Measurements from ENCODE around the gene GAB2.
A peak's percentile ranks its signal among the peaks of the same experiment; 100 is the strongest.
"Not testable (repeated sequence)": the region's sequence is repeated elsewhere in the genome, so short reads cannot be mapped to it uniquely, and the experiment has no call there.

Gene GAB2

GRCh38 chr11:78312712-78313111, 104.9 kb downstream of the GAB2 start:
- DNase-seq (ENCODE audit: low spot score): no peak

- no peak for DNase-seq (ENCODE audit: low spot score)
Observed at GRCh38 chr11:78311702-78312371, 105.8 kb downstream of the GAB2 start.

- peak; percentile 24 for DNase-seq (ENCODE audit: low spot score)
Observed at GRCh38 chr11:78310500-78310909, 107.1 kb downstream of the GAB2 start.

GRCh38 chr11:78304201-78304600, 113.4 kb downstream of the GAB2 start:
- DNase-seq (ENCODE audit: low spot score): no peak

GRCh38 chr11:78300108-78300839, 117.3 kb downstream of the GAB2 start:
- no peak for DNase-seq (ENCODE audit: low spot score)

GRCh38 chr11:78299000-78299710, 118.5 kb downstream of the GAB2 start:
- no peak for DNase-seq (ENCODE audit: low spot score)

GRCh38 chr11:78298291-78298771, 119.3 kb downstream of the GAB2 start:
- DNase-seq (ENCODE audit: low spot score): no peak

GRCh38 chr11:78295991-78296930, 121.4 kb downstream of the GAB2 start:
- no peak for DNase-seq (ENCODE audit: low spot score)

- DNase-seq (ENCODE audit: low spot score): no peak
Observed at GRCh38 chr11:78295347-78295746, 122.3 kb downstream of the GAB2 start.

GRCh38 chr11:78294100-78294499, 123.5 kb downstream of the GAB2 start:
- not testable (repeated sequence) for DNase-seq (ENCODE audit: low spot score)

- DNase-seq (ENCODE audit: low spot score): no peak
Observed at GRCh38 chr11:78293536-78293935, 124.1 kb downstream of the GAB2 start.

GRCh38 chr11:78292109-78292803, 125.4 kb downstream of the GAB2 start:
- no peak for DNase-seq (ENCODE audit: low spot score)

GRCh38 chr11:78291503-78292108, 126.0 kb downstream of the GAB2 start:
- DNase-seq (ENCODE audit: low spot score): no peak

- peak; percentile 14 for DNase-seq (ENCODE audit: low spot score)
Observed at GRCh38 chr11:78290293-78291176, 127.1 kb downstream of the GAB2 start.

- no peak for DNase-seq (ENCODE audit: low spot score)
Observed at GRCh38 chr11:78289552-78290292, 127.9 kb downstream of the GAB2 start.

GRCh38 chr11:78284260-78284659, 133.4 kb downstream of the GAB2 start:
- DNase-seq (ENCODE audit: low spot score): no peak

GRCh38 chr11:78282821-78283220, 134.8 kb downstream of the GAB2 start:
- no peak for DNase-seq (ENCODE audit: low spot score)

- DNase-seq (ENCODE audit: low spot score): no peak
Observed at GRCh38 chr11:78281511-78281910, 136.1 kb downstream of the GAB2 start.
